Sigmoid colon (tissue), 7 donors: Measurements from ENCODE around the gene IL17REL. TPM values are rescaled to one million over a fixed set of nuclear protein-coding genes. Genes with fewer than 3 reads are reported as not detected.

ENCODE experiments used
- DNase-seq: peaks from one replicate; pipeline ENCODE4 v3.0.0-alpha.2; 2019
- H3K27ac ChIP-seq, 4 donors: fragments of 200-600 bp; sonication (generic); one replicate each; pipeline ENCODE4 v1.5.1; 2016 to 2019; ENCODE audit warnings: mild to moderate bottlenecking in 1 of 4
- H3K27me3 ChIP-seq, 3 donors: fragments of 200-600 bp; sonication (generic); one replicate each; pipeline ENCODE4 v1.5.1; 2019; ENCODE audit warnings: mild to moderate bottlenecking in 1 of 3
- H3K36me3 ChIP-seq, 4 donors: fragments of 200-600 bp; sonication (generic); one replicate each; pipeline ENCODE4 v1.5.1; 2016 to 2019
- H3K4me1 ChIP-seq, 4 donors: fragments of 200-600 bp; sonication (generic); one replicate each; pipeline ENCODE4 v1.5.1; 2017 to 2019
- H3K4me3 ChIP-seq, 4 donors: fragments of 200-600 bp; sonication (generic); one replicate each; pipeline ENCODE4 v1.5.1; 2017 to 2019; ENCODE audit warnings: mild to moderate bottlenecking in 2 of 4, moderate library complexity in 1 of 4
- H3K9me3 ChIP-seq, 4 donors: fragments of 200-600 bp in 3 of 4; sonication (generic) in 3 of 4; one replicate each; pipeline versions ENCODE4 v1.5.1 to v1.6.1; 2013 to 2019
- CTCF ChIP-seq, 4 experiments: fragments of 450-650 bp in 3 of 4; fragments of 200-600 bp in 1 of 4; IDR thresholded peaks; one replicate each; pipeline ENCODE4 v1.5.1; 2016 to 2019; ENCODE audit warnings: antibody characterized with exemption in 4 of 4, mild to moderate bottlenecking in 3 of 4, moderate library complexity in 2 of 4
- EP300 ChIP-seq, 4 donors: sonication (generic); formaldehyde crosslinking; IDR thresholded peaks; one replicate each; pipeline ENCODE4 v1.6.1; 2017; ENCODE audit warnings: antibody characterized with exemption in 4 of 4
- POLR2A ChIP-seq, 2 donors: fragments of 450-650 bp; IDR thresholded peaks; one replicate each; pipeline ENCODE4 v1.6.1; 2016; ENCODE audit warnings: antibody characterized with exemption in 2 of 2, mild to moderate bottlenecking in 2 of 2, moderate library complexity in 2 of 2
- POLR2AphosphoS5 ChIP-seq, 4 donors: sonication (generic); formaldehyde crosslinking; IDR thresholded peaks; one replicate each; pipeline ENCODE4 v1.6.1; 2017; ENCODE audit warnings: antibody characterized with exemption in 4 of 4
- WGBS, 2 donors: extraction: QIAGEN DNeasy Blood & Tissue Kit; methylation state at CpG; one replicate each; pipeline ENCODE4 v1.1.7; 2013; 5-methylcytosine and 5-hydroxymethylcytosine counted together
- intact Hi-C: fragments of 100-400 bp; cut with DNase I; formaldehyde crosslinking; loops from one replicate; pipeline ENCODE4 v1.15.1; 2023
- polyA plus RNA-seq, 3 donors: library from polyadenylated mRNA; stranded (reverse); fragments of 200-250 nt; gene quantifications; one replicate each; pipeline ENCODE4 v1.2.3, GENCODE V29; 2013
- total RNA-seq, 4 donors: library from RNA; depleted of rRNA; stranded (reverse); fragments of >200 nt; gene quantifications; one replicate each; pipeline ENCODE4 v1.1.0, GENCODE V29; 2016
- donor health status: healthy with polysubstance abuse.
- donor health status: Bipolar disorder and iron deficiency.
- donor health status: healthy.

IL17REL gene
- total and polyA plus RNA-seq, 7 donors: 1.6 TPM; not detected in 6

DNA sequence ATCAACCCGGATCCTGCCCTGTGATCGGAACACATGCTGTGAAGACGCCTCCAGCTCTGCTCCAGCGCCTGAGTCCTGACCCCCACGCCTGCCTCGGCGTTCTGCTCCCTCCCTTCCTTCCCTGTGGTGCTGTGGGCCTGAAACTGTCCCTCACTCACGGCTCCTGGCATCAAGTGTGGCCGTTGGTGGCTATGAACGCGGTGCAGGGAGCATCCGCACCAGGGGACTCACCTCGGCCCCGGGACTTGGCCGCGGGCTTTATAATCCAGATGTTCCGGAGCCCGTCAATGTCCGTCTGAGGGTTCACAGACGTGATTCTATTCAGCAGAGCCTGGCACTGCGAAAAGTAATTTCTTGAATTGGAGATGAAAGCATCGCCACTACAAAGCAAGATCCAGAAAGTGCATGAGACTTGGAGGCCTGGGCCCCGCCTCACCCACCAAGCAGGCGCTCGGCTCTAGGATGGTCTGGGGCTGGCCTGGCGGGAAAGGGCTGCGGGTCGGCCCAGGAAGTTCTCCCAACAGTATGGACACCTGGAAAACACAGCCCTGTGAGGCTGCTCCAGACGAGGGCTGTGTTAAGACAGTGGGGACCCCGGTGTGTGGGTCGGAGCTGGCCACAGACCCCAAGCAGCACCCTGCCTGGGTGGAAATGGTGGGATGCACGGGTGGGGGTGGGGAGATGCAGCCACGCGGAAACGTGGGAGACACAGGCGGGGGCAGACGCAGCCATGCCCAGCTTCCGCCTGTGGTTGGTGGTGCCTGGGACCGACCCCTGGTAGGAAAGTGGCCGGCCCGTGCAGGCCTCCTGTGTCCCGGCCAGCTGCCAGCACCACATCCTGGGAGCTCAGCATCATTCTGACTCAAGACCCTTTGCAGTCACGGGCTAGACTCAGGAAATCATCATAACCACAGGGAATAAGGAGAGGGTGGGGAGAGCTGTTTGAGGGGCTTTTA lies 21.8 kb upstream of the IL17REL start:
- Histone ChIP-seq H3K36me3 (no peaks in the 10 kb centered on the region), H3K9me3 (peaks cover 0 to 8% (median 5%) of the 10 kb centered on the region in 4 donors), H3K4me1 (peaks cover 0 to 9% (median 6%) of the 10 kb centered on the region in 4 donors), H3K4me3 (no peak overlapping the region), H3K27ac (no peak overlapping the region), H3K27me3 (peaks cover 0 to 30% (median 12%) of the 10 kb centered on the region in 3 donors)
- 70 to 83% methylated on average over 43 of the region's 43 CpGs for WGBS, 2 donors
- DNase-seq: peak; percentile 58
- intact Hi-C loops: loop anchor here (5.0 kb wide), 1 partner anchor 267 kb away; no protein-coding TSS in a partner anchor
- TF ChIP-seq POLR2A (IDR thresholded peaks at IDR 0.05) (no peak), EP300 (IDR thresholded peaks at IDR 0.05) (no peak), POLR2AphosphoS5 (IDR thresholded peaks at IDR 0.05) (no peak), CTCF (IDR thresholded peaks at IDR 0.05) (no peak)

DNA sequence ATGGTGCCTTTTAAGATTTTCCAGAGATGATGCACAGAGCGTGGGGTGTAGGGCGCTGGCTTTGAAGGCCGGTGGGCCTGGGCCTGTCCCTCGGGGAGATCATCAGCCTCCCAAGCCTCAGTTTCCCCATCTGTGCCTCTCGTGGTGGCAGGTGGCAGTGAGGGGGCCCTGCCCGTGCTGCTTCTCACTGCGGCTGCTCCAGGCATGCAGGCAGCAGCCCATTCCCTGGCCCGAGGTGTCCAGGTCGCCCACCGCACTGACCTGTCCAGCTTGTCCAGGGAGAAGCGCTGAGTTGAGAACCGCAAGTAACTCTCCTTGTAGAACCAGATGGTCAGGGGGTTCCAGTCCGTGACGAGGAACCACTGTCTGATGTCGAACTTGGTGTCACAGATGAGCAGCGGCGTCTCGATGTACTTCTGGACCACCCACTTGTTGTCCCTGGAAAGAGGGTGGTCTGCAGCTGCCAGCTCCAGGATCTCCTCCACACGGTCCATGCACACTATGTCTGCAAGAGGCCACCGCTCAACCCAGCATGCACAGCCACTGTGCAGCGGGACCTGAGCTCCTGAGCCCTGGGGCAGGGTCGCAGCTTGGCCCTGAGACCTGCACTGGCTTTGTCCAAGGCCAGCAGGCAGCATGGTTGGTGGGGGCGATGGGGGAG lies 20.5 kb upstream of the IL17REL start:
- H3K27me3 ChIP-seq: peaks cover 0 to 34% (median 15%) of the 10 kb centered on the region in 3 donors
- intact Hi-C loops: loop anchor here (5.0 kb wide), 1 partner anchor 266 kb away; no protein-coding TSS in a partner anchor
- H3K36me3 ChIP-seq: no peaks in the 10 kb centered on the region
- no peak overlapping the region for H3K4me3 ChIP-seq
- peaks cover 0 to 2% (median 0%) of the 10 kb centered on the region in 4 donors for H3K9me3 ChIP-seq
- TF ChIP-seq CTCF (IDR thresholded peaks at IDR 0.05) (no peak), POLR2AphosphoS5 (IDR thresholded peaks at IDR 0.05) (no peak)
- 85 to 91% methylated on average over 23 of the region's 23 CpGs for WGBS, 2 donors
- H3K27ac ChIP-seq: no peak overlapping the region
- H3K4me1 ChIP-seq: peaks cover 0 to 9% (median 6%) of the 10 kb centered on the region in 4 donors
- DNase-seq: peak; percentile 52

- peak; percentile 61 for DNase-seq
- intact Hi-C loops: loop anchor here (5.0 kb wide), 1 partner anchor 265 kb away; no protein-coding TSS in a partner anchor
- no peak for TF ChIP-seq POLR2A (IDR thresholded peaks at IDR 0.05)
- TF ChIP-seq CTCF (IDR thresholded peaks at IDR 0.05): no peak
- no peak for TF ChIP-seq POLR2AphosphoS5 (IDR thresholded peaks at IDR 0.05)
- Histone ChIP-seq H3K36me3 (no peaks in the 10 kb centered on the region), H3K27ac (no peak overlapping the region), H3K4me1 (peaks cover 0 to 9% (median 6%) of the 10 kb centered on the region in 4 donors), H3K9me3 (peaks cover 0 to 2% (median 0%) of the 10 kb centered on the region in 4 donors), H3K27me3 (peaks cover 0 to 42% (median 21%) of the 10 kb centered on the region in 3 donors), H3K4me3 (no peak overlapping the region)
- 67 to 78% methylated on average over 24 of the region's 24 CpGs for WGBS, 2 donors
Measured at GRCh38 chr22:50032109-50032871, 19.7 kb upstream of the IL17REL start.
